ENCODE results near the gene AGBL1.
"Not testable (repeated sequence)": the region's sequence is repeated elsewhere in the genome, so short reads cannot be mapped to it uniquely, and the experiment has no call there.

The AGBL1 gene

DNA sequence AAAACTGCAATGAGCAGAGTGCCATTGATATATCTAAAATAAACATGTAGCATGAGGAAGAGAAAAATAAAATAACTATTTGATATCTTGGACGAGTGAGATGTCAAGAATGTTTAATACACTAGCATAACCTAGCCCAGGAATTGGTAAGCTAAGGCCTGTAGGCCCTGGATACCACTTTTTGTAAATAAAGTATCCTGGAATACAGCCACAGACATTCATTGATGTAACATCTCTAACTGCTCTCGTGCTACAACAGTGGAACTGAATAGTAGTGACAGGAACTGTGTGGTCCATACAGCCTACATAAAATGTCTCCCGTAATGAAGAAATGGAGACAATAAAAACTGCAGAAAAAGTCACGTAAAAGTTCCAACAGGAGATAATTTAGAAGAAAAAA lies 869.0 kb downstream of the AGBL1 start:
- DNase-seq (ENCODE audit: low read depth) = no peak

DNA sequence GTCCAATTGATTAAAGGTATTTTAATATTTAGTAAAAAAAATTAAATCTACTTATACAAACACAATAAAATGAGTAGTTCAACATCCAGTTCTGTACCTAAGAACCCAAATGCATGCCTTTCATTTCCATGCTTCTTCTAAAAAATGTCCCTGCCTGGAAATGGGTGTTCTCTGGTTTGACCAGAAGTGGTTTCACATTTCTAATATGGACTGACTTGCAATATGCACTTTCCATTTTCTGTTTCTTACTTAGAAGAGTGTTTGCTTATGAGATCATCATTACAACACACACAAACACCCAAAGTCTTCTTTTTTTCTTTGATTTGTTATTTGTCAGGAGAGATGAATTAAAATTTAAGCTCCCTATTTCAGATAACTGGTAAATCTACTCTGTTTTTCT lies 879.6 kb downstream of the AGBL1 start:
- no peak for DNase-seq (ENCODE audit: low read depth)

DNA sequence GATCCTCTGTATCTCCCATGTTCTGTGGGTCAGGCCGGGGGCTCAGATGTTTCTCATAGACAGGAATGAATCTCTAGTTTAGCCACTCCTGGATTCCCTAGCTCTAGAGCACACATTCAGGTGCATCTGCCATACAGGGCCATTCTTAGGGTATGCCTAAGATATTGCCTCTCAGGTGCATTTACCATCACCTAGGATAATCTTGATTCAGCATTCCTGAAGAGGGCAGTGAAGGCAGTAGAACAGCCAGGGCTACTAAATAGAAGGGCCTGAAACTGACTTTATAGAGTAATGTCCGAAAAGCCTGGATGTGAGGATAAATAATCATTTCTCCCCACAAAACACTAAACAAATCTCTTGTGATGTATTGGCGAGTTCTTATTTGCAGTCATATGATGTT lies 882.0 kb downstream of the AGBL1 start:
- no peak for DNase-seq (ENCODE audit: low read depth)

- no peak for DNase-seq (ENCODE audit: low read depth)
Observed at GRCh38 chr15:86964271-86964670, 884.6 kb downstream of the AGBL1 start.

DNA sequence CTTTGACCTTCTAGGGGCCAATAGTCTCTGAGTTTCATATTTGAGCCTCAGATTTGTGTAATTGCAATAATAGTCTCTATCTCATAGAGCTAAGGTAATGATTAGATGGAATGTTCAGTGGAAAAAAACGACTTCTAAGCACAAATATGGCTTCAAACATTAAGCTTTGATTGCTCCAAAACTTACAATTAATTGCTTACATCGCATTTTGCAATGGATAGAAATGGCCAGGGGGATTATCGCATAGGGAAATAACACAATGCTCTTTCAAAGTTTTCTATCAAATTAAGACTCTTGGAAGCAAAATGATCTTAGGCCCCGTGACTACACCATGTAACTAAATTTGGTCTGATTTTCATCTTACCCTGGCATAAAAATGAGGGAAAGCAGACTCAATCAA lies 888.6 kb downstream of the AGBL1 start:
- DNase-seq (ENCODE audit: low read depth) = no peak

- DNase-seq (ENCODE audit: low read depth) = no peak
Observed at GRCh38 chr15:86969364-86969763, 889.7 kb downstream of the AGBL1 start.

DNA sequence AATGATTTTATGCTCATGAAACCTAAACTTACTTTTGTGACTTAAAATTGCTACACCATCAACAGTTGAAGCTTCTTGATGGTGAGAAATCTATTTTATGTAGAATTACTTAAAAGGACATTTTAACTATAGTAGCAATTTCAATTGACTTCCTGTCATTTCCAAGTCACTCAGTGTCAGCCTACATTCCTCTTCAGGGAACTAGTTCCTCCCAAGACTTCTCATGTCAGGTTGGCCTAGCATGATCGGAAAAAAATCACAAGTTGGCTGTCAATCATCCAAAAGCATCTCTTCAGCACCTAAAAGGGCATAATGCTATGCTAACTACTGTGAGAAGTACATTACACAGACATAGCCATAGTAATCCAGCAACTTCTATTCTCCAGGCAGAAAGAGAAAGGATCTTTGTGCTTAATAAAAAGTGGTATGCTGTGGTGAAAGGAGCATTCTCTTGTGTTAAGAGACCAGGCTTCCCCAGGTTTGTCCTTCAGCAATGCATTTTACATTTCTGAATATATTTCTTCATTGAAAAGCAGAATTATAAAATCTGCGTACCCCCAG lies 893.7 kb downstream of the AGBL1 start:
- no peak for DNase-seq (ENCODE audit: low read depth)

GRCh38 chr15:86988033-86988432 lies 908.4 kb downstream of the AGBL1 start:
- DNase-seq (ENCODE audit: low read depth) = no peak

DNA sequence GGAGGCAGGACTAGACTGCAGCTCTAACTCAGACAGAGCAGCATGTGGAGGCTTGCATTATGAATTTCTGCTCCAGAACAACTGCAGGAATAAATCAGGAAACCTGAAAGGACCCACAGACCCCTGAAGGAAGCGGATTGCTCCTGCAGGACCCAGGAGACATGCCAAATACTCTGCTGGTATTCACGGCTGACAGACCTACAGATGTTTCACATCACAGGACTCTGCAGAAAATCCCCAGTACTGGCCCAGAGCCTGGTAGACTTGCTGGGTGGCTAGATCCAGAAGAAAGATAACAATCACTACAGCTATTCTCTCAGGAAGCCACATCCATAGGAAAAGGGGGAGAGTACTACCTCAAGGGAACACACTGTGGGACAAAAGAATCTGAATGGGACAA lies 942.1 kb downstream of the AGBL1 start:
- DNase-seq (ENCODE audit: low read depth) = no peak

DNA sequence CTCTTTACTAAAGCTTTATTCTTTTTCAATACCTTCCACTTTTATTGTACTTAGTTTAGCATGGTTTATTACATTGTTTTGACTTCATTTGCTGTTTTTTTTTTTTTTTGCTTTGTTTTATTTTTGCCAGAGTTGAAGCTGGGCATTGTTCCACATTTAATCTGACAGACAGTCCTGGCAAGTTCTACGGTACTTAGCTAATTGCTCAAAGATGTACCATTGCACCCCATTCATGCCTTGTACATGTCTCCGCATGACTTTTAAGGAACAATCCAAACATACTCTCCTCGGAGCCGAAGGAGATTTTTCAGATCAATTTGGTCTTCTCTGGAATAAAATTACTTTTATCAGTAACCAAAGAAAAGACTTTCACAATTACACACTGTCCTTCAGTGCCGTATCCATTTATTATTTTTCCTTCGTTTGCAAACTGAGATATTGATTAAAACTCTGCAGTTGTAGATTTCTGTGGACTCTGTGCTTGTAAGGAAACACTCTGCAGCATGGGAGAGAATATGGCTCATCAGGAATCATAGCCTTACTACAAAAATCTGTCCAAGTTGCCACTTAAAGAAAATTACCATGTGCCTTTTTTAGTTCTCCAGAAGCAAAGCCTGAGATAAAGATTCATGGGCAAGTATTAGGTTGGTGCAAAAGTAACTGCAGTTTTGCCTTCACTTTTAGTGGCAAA lies 952.0 kb downstream of the AGBL1 start:
- no peak for DNase-seq (ENCODE audit: low read depth)

GRCh38 chr15:87032295-87032694 lies 952.6 kb downstream of the AGBL1 start:
- no peak for DNase-seq (ENCODE audit: low read depth)

GRCh38 chr15:87033056-87033455 lies 953.4 kb downstream of the AGBL1 start:
- no peak for DNase-seq (ENCODE audit: low read depth)

DNA sequence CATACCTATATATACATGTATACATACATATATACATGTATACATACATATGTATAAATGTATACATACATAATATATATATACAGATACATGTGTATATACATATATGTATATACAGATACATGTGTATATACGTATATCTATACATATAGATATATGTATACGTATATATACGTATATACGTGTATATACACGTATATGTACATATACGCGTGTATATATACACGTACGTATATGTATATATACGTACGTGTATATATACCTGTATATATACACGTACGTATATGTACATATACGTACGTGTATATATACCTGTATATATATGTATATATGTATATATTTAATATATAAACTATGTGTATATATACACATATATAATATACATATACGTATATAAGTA lies 955.2 kb downstream of the AGBL1 start:
- DNase-seq (ENCODE audit: low read depth) = no peak

DNA sequence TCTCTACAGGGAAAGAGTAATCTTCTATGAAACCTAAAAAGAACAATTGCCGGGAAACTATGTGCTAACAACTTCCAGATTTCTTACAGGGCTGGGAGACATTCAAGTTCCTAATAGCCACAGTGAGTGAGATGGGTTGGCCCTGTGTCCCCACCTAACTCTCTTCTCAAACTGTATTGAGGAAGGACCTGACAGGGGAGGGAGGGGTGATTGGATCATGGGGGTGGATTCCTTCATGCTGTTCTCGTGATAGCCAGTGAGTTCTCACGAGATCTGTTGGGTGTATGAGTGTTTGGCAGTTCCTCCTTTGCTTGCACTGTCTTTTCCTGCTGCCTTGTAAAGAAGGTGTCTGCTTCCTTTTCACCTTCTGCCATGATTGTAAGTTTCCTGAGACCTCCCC lies 958.7 kb downstream of the AGBL1 start:
- DNase-seq (ENCODE audit: low read depth) = no peak

DNA sequence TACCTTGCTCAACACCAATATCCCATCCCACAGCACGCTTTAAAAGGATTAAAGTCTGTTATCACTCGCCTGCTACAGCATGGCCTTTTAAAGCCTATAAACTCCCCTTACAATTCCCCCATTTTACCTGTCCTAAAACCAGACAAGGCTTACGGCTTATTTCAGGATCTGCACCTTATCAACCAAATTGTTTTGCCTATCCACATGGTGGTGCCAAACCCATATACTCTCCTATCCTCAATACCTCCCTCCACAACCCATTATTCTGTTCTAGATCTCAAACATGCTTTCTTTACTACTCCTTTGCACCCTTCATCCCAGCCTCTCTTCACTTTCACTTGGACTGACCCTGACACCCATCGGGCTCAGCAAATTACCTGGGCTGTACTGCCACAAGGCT lies 962.9 kb downstream of the AGBL1 start:
- DNase-seq (ENCODE audit: low read depth) = not testable (repeated sequence)

GRCh38 chr15:87045746-87046145 lies 966.1 kb downstream of the AGBL1 start:
- no peak for DNase-seq (ENCODE audit: low read depth)

- no peak for DNase-seq (ENCODE audit: low read depth)
Observed at GRCh38 chr15:87047203-87047965, 967.7 kb downstream of the AGBL1 start.
